Retinal pigment epithelial cell (primary cell): ENCODE measurements around the gene LSM10.

ENCODE experiments used
- DNase-seq: peaks from one replicate; pipeline ENCODE4 v3.0.0-alpha.2; 2010; ENCODE audit warnings: low read depth
- H3K4me3 ChIP-seq: 2 replicates; pipeline ENCODE4 v1.5.1; 2011; ENCODE audit warnings: mild to moderate bottlenecking, low read length, control low read depth, moderate library complexity
- TF ChIP-seq, protein P1 (sequence below): conservative IDR thresholded peaks from 2 replicates; pipeline ENCODE4 v1.5.1; 2011; ENCODE audit warnings: low read depth, low read length, control low read depth, inconsistent platforms

Gene LSM10

GRCh38 chr1:36352910-36353878, 44.5 kb downstream of the LSM10 start:
- DNase-seq, result no peak

DNA sequence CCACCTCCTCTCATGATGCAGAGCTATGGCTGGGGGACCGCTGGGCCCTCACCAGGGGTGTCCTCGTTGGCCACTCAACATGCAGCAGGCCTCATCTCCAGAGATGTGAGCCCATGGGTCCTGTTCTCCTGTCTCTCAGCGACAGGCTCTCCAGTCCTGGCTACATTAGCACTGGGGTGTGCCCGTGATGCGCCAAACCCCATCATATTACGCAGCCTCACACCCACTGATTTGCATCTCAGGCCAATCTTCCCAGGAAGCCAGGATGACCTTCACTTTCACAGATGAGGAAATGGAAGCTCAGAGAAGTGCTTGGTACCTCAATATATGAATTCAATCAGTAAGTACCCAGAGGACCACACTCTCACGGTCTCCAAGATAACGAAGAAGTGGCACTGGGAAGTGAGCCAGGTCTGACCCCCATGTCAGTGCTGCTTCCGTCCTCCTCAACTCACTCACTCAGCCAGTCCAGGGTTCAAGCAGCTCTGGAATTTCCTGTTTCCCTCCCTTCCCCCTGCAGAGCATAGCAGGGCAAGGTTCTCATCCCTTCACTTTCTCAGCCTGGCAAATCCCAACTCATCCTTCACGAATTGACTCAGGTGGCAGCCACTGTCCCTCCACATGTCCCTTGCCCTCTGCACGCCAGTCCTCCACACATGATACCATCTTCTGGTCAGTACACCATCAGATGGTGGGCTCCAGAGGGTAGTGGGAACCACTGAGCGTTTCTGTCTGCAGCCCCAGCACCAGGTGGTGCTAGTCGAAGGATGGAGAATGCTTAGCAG, 45.4 kb downstream of the LSM10 start:
- TF ChIP-seq, protein P1, sequence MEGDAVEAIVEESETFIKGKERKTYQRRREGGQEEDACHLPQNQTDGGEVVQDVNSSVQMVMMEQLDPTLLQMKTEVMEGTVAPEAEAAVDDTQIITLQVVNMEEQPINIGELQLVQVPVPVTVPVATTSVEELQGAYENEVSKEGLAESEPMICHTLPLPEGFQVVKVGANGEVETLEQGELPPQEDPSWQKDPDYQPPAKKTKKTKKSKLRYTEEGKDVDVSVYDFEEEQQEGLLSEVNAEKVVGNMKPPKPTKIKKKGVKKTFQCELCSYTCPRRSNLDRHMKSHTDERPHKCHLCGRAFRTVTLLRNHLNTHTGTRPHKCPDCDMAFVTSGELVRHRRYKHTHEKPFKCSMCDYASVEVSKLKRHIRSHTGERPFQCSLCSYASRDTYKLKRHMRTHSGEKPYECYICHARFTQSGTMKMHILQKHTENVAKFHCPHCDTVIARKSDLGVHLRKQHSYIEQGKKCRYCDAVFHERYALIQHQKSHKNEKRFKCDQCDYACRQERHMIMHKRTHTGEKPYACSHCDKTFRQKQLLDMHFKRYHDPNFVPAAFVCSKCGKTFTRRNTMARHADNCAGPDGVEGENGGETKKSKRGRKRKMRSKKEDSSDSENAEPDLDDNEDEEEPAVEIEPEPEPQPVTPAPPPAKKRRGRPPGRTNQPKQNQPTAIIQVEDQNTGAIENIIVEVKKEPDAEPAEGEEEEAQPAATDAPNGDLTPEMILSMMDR, result peak; percentile 28
- no peak for DNase-seq
- H3K4me3 ChIP-seq, result no peak overlapping the region

More at GRCh38 chr1:36352910-36353878, 44.5 kb downstream of the LSM10 start:
- TF ChIP-seq, protein P1, result no peak
- no peak overlapping the region for H3K4me3 ChIP-seq

DNA sequence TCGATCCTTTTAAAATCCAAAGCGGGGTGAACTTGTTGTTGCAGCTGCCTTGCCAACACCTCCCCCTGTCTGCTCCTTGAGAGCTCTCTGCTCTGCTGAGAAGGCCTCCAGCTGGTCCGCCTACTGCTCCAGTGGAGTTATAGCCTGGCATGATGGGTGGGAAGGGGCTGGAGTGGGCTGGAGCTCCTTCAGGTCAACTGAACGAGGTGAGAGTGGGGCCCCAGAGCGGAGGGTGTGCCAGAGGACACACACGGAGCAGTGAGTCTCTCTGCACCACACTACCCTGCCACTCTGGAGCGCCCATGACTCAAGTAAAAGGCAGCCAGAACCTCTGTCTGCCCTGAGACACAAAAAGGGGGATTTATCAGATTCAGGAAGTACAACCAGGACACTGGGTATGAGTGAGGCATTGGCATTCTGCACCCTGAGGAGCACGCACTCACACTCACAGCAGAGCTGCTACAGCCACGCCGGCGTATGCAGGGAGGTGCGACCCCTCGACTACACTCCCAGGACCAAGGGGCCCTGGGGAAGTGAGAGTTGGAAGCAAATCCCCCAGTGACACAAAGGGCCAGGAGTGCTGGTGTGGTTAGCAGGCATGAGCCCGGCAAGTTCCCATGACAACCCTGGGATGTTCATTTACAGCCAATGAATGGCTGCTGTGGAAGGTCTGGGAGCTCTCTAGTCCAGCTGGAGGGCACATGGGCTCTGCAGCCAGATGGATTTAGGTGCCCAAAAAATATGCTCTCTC, 46.3 kb downstream of the LSM10 start:
- TF ChIP-seq, protein P1, result no peak
- H3K4me3 ChIP-seq, result peak overlapping the region; percentile 25
- DNase-seq, result peak; percentile 72

GRCh38 chr1:36350659-36351226, 47.0 kb downstream of the LSM10 start:
- no peak overlapping the region for H3K4me3 ChIP-seq
- DNase-seq, result peak; percentile 74
- TF ChIP-seq, protein P1, result no peak

DNA sequence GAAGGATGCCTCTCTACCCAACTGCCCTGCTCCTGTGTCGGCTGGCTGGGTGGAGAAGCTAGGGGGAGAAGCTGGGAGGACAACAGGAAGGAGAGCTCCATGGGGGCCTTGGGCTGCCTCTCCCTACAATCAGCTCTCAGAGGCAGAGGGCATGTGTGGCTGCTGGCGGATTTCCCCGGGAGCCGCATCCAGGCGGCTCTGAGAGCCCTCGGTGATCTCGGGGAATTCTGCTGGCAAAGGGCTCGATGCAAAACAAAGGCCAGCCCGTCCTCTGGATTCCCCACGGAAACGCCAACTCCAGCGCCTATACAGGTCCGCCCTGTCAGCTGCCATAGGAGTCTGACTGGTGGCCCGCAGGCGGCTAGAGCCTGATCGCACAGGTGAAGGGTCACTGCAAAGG, 47.9 kb downstream of the LSM10 start:
- H3K4me3 ChIP-seq, result no peak overlapping the region
- TF ChIP-seq, protein P1, result no peak
- no peak for DNase-seq

DNA sequence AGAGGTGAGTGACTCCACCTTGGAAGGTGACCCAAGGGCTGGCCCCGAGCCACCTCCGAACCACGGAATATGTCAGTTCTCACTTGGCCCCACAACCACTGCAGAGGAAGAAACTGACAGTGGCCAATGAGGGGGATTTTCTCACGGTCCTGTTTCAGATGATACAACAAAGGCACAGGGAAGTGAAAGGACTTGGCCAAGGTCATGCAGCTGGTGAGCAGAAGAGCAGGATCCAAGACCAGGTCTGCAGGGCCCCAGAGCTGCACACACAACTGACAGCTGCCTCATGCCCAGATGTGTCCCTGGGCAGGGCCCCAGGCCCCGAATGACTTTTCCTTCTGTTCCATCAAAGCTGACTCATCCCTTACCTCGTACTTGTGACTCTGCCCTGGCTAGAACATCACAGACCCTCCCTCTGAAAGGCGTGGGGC, 48.5 kb downstream of the LSM10 start:
- TF ChIP-seq, protein P1, result no peak
- H3K4me3 ChIP-seq, result no peak overlapping the region
- no peak for DNase-seq
